GM21786 (cell line): ENCODE results near the gene IDH2.
"Not testable (repeated sequence)": the region's sequence is repeated elsewhere in the genome, so short reads cannot be mapped to it uniquely, and the experiment has no call there.

Experiments used
- ATAC-seq: cut with Tn5 transposase; IDR thresholded peaks from one replicate; pipeline ENCODE4 v1.9.1; 2021; ENCODE audit not compliant: unreplicated experiment

The IDH2 gene

GRCh38 chr15:90101969-90102890 is at the start of gene IDH2:
IDH2 (minus strand) TSS chr15:90102468; CDS start chr15:90102390, 78 bp downstream.
- ATAC-seq = peak; percentile 37

- not testable (repeated sequence) for ATAC-seq
Observed at GRCh38 chr15:90150551-90150950, 48.3 kb upstream of the IDH2 start.

- ATAC-seq = no peak
Observed at GRCh38 chr15:90149609-90150340, 47.5 kb upstream of the IDH2 start.

- ATAC-seq = not testable (repeated sequence)
Observed at GRCh38 chr15:90146198-90146761, 44.0 kb upstream of the IDH2 start.

- no peak for ATAC-seq
Observed at GRCh38 chr15:90145761-90146160, 43.5 kb upstream of the IDH2 start.

- ATAC-seq = no peak
Observed at GRCh38 chr15:90145259-90145658, 43.0 kb upstream of the IDH2 start.

GRCh38 chr15:90143166-90143655 is 40.9 kb upstream of the IDH2 start:
- no peak for ATAC-seq

GRCh38 chr15:90142216-90143165 is 40.2 kb upstream of the IDH2 start:
- ATAC-seq = no peak

- no peak for ATAC-seq
Observed at GRCh38 chr15:90141646-90142045, 39.4 kb upstream of the IDH2 start.

GRCh38 chr15:90139549-90139948 is 37.3 kb upstream of the IDH2 start:
- not testable (repeated sequence) for ATAC-seq

- no peak for ATAC-seq
Observed at GRCh38 chr15:90138071-90138833, 36.0 kb upstream of the IDH2 start.

GRCh38 chr15:90132437-90132836 is 30.2 kb upstream of the IDH2 start:
- no peak for ATAC-seq

- no peak for ATAC-seq
Observed at GRCh38 chr15:90131848-90132247, 29.6 kb upstream of the IDH2 start.

- no peak for ATAC-seq
Observed at GRCh38 chr15:90130291-90130690, 28.0 kb upstream of the IDH2 start.

GRCh38 chr15:90126596-90127435 is 24.5 kb upstream of the IDH2 start:
- no peak for ATAC-seq

GRCh38 chr15:90126022-90126421 is 23.8 kb upstream of the IDH2 start:
- no peak for ATAC-seq

- no peak for ATAC-seq
Observed at GRCh38 chr15:90124507-90124906, 22.2 kb upstream of the IDH2 start.

- ATAC-seq = no peak
Observed at GRCh38 chr15:90121086-90121485, 18.8 kb upstream of the IDH2 start.

- ATAC-seq = no peak
Observed at GRCh38 chr15:90119367-90119766, 17.1 kb upstream of the IDH2 start.
